Measurements from ENCODE around the gene FBXO42.

- no peak for TF ChIP-seq YY1 (IDR thresholded peaks at IDR 0.05; ENCODE audit: low read depth)
- no peak for TF ChIP-seq CREB1 (IDR thresholded peaks at IDR 0.05; ENCODE audit: low read depth)
- no peak for TF ChIP-seq USF1 (IDR thresholded peaks at IDR 0.05)
- no peak for TF ChIP-seq MAX (IDR thresholded peaks at IDR 0.05)
- no peak for TF ChIP-seq TEAD4 (IDR thresholded peaks at IDR 0.05)
- TF ChIP-seq REST (IDR thresholded peaks at IDR 0.05; ENCODE audit: low read depth), result no peak
- TF ChIP-seq TAF1 (IDR thresholded peaks at IDR 0.05; ENCODE audit: low read depth), result no peak
Observed at GRCh38 chr1:16237343-16237830, 114.9 kb downstream of the FBXO42 start.

Data from Ishikawa (cell line).